ENCODE results near the gene MMP25.

MMP25 gene

GRCh38 chr16:3017794-3018506 is 28.4 kb upstream of the MMP25 start, which contains the start of gene CLDN6:
TSS of gene CLDN6 (minus strand) at chr16:3018183. CDS start at chr16:3016021, 2,162 bp downstream.
- no peak for DNase-seq

GRCh38 chr16:3019594-3020246 is 26.6 kb upstream of the MMP25 start:
- DNase-seq: no peak

GRCh38 chr16:3020247-3020603 is 26.1 kb upstream of the MMP25 start, which contains the start of gene TNFRSF12A:
TSS of gene TNFRSF12A (plus strand) at chr16:3020368. CDS start at chr16:3020398, 30 bp downstream.
- peak; percentile 79 for DNase-seq

GRCh38 chr16:3020604-3021448 is 25.5 kb upstream of the MMP25 start:
- DNase-seq: peak; percentile 91

- DNase-seq: peak; percentile 98
Observed at GRCh38 chr16:3021449-3022207, 24.7 kb upstream of the MMP25 start.

- peak; percentile 98 for DNase-seq
Observed at GRCh38 chr16:3022208-3022683, 24.1 kb upstream of the MMP25 start.

GRCh38 chr16:3022684-3023414 is 23.5 kb upstream of the MMP25 start:
- DNase-seq: peak; percentile 69

GRCh38 chr16:3023415-3023668 is 23.0 kb upstream of the MMP25 start:
- DNase-seq: peak; percentile 81

GRCh38 chr16:3023669-3024478 is 22.5 kb upstream of the MMP25 start, which contains the start of the genes HCFC1R1 and THOC6:
TSS of gene HCFC1R1 (minus strand) at chr16:3023942. CDS start at chr16:3023941, 1 bp downstream.
TSS of gene THOC6 (plus strand) at chr16:3024035. CDS start at chr16:3024327, 292 bp downstream.
- DNase-seq: peak; percentile 98

- DNase-seq: no peak
Observed at GRCh38 chr16:3025032-3026002, 21.0 kb upstream of the MMP25 start.

GRCh38 chr16:3026003-3026378 is 20.4 kb upstream of the MMP25 start:
- DNase-seq: no peak

GRCh38 chr16:3026609-3027488 is 19.5 kb upstream of the MMP25 start:
- no peak for DNase-seq

- DNase-seq: no peak
Observed at GRCh38 chr16:3027489-3027795, 18.9 kb upstream of the MMP25 start.

GRCh38 chr16:3027983-3028715 is 18.2 kb upstream of the MMP25 start:
- DNase-seq: peak; percentile 64

GRCh38 chr16:3028716-3029319 is 17.5 kb upstream of the MMP25 start:
- DNase-seq: no peak

GRCh38 chr16:3029491-3030221 is 16.7 kb upstream of the MMP25 start:
- DNase-seq: peak; percentile 31
